Stimulated activated CD4-positive, alpha-beta T cell treated with anti-CD3 and anti-CD28 coated beads, Interleukin-1b, Interleukin-23, amount 100 ng/mL, for 24 hours (primary cell): Measurements from ENCODE around the gene BCAR1.
"Not testable (repeated sequence)": the region's sequence is repeated elsewhere in the genome, so short reads cannot be mapped to it uniquely, and the experiment has no call there.

Experiments used
- DNase-seq, 4 experiments: peaks; one replicate each; pipeline ENCODE4 v3.0.0-alpha.2; 2020; ENCODE audit warnings: low read depth in 4 of 4, low spot score in 1 of 4

Gene BCAR1

DNA sequence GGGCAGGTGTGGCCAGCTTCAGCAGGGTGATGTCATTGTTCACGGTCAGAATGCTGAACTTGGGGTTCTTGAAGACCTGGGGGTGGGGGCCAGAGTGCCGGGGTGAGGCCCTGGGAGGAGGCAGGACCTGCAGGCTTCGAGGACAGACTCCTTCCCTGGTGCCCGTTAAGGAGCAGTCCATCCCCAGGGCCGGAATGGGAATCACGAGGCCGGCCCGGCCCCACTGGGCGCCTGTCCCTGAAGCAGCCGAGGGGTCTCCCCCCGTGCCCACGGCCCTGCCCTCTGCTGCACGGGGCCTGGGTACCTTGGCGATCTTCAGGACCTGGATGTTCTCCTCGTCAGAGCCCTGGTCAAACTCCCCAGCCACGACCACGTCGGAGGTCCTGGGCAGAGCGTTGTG lies 46.0 kb downstream of the BCAR1 start:
- not testable (repeated sequence) for DNase-seq

DNA sequence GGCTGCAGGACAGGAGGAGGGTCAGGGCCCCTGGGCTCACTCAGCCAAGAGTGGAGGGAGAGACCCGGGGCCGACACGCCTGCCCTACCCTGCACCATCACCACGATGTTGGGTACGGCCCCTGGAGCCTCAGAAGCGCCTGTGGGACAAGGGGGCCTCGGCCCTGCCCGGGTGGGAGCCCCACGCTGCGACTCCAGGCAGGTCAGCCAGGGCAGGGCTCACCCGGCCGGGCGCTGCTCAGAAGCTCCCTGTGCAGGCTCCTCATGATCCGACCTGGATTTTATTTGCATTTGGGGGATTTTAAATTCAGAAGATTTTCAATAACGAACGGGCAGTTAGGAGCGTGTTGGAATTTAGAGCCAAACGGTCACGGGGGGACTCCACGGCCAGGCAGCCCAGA lies 46.5 kb downstream of the BCAR1 start:
- DNase-seq = not testable (repeated sequence)

DNA sequence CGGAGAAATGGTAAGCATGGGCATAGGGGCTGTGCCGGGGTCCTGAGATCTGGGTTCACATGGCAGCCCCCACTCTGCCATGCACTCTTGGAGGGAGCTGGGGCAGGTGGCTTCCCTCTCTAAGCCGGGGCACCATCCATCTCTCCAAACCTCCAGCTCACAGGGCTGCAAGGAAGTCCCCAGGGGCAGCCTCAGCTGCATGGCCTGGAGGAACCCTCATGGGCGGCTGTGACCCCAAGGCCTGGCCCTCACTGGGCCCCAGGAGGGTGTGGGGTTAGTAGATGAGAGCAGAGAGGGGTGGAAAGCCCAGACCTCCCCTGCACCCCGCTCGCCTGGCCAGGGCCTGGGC lies 47.0 kb downstream of the BCAR1 start:
- no peak for DNase-seq

DNA sequence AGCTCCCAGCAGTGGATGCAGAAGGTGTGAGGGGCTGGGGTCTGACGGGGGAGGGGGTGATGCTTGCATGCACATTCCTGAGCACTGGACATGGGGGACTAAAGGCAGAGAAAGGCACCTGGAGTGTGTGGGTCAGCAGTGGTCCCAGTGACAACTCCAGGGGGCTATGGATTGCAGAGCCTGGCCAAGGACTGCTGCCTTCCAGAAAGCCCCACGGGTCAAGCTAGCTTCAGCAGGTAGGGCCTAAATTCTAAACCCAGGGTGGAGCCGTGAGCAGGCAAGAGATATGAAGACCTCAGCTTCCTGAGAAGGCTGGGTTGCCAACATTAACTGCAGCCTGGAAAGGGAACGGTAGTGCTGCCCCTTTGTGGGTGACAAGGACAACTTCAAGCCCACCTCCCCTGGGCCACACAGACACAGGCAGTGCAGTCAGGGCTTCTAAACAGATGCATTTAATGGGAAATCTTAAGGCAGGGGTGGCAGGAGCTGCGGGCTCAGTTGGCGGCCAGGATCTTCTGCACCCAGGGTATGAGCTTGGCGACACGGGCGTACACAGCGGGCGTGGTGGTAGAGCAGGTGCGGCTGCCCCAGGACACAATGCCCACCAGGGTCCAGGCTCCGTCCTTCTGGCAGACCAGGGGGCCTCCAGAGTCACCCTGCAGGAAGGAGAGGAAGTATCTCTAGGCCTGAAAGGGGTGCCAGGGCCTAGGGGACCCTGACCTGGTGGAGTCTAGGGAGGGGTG lies 47.6 kb downstream of the BCAR1 start:
- no peak for DNase-seq

DNA sequence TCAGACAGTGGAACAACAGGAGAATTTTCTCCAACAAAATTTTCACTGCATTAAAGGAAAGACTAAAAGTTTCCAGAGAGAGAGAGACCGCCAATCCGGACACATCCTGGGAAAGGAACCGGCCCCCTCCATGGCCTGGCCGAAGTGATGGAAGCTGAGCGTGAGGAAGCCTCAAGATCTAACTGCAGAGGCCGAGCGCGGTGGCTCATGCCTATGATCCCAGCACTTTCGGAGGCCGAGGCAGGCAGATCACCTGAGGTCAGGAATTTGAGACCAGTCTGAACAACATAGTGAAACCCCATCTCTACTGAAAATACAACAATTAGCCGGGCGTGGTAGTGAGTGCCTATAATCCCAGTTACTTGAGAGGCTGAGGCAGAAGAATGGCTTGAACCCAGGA lies 48.3 kb downstream of the BCAR1 start:
- no peak for DNase-seq

DNA sequence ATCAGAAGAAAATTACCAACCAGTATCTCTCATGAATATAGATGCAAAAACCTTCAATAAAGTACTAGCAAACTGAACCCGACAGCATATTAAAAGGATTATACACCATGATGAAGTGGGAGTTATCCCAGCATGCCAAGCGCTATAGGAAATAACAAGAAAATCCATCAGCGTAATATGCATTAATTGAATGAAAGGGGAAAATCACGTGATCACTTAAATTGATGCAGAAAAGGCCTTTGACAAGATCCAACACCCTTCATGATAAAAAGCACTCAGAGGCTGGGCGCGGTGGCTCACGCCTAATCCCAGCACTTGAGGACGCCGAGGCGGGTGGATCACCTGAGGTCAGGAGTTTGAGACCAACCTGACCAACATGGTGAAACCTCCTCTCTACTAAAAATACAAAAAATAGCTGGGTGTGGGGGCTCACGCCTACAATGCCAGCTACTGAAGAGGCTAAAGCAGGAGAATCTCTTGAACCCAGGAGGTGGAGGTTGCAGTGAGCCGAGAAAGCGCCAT lies 49.3 kb downstream of the BCAR1 start:
- no peak for DNase-seq

DNA sequence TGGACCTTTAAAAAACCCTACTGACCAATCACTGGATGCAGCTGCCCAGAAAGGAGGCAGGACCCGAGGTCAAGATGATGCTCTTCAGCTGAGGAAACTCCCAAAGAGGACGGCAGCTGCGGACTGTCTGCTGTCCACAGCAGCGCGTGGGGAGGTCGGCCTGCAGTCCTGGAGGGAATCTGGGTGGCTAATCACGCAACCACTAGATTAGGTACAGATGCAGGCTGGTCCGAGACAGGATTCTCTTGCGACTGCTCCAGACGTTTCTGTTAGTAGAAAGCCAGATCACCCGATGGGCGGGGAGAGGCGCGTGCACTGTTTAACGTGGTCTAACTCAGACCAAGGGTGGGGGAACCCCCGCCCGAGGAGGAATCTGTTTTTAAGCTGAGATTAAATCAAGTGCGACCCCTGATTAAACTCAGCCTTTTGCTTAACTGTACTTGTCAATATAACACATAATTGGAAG lies 53.3 kb downstream of the BCAR1 start:
- no peak for DNase-seq

DNA sequence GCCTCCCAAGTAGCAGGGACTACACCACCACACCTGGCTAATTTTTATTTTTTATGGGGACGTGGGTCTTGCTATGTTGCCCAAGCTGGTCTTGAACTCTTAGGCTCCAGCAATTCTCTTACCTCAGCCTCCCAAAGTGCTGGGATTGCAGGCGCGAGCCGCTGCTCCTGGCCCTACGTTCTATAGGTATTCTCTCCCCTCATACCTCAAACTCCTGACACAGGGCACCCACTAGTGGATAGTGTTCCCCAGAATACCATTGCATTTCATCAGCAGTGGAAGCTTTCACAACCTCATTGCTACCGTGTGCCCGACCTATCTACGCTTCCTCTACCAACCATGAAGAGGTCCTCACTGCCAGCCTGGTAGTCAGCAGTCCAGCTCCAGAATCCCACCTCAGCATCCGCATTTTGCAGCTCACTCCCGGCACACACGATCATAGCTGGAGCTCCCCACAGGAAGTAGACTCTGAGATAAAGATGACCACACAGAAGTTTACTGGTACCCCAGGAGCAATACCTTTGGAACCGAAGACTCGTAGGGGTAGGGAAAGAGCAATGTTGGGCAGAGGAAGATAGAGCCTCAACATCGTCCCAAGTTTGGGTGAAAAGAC lies 53.8 kb downstream of the BCAR1 start:
- no peak for DNase-seq

DNA sequence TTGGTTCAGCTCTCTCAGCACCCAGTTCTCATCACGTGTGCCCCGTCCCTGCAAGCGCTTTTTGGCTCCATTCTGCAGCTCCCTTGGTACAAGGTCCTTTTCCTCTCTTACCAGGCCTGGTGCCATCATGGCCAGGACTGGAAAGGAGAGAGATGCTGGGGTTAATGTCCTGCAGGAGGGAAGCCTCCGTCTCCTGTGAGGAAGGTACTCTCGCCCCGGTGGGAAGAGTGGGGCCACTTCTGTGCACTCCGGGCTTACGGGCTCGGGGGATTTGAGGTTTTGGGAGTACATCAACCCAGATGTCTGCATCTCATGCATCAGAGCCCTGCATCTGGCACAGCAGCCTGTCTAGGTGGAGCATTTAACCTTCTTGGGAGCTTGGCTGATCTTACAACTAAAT lies 54.6 kb downstream of the BCAR1 start:
- no peak for DNase-seq

DNA sequence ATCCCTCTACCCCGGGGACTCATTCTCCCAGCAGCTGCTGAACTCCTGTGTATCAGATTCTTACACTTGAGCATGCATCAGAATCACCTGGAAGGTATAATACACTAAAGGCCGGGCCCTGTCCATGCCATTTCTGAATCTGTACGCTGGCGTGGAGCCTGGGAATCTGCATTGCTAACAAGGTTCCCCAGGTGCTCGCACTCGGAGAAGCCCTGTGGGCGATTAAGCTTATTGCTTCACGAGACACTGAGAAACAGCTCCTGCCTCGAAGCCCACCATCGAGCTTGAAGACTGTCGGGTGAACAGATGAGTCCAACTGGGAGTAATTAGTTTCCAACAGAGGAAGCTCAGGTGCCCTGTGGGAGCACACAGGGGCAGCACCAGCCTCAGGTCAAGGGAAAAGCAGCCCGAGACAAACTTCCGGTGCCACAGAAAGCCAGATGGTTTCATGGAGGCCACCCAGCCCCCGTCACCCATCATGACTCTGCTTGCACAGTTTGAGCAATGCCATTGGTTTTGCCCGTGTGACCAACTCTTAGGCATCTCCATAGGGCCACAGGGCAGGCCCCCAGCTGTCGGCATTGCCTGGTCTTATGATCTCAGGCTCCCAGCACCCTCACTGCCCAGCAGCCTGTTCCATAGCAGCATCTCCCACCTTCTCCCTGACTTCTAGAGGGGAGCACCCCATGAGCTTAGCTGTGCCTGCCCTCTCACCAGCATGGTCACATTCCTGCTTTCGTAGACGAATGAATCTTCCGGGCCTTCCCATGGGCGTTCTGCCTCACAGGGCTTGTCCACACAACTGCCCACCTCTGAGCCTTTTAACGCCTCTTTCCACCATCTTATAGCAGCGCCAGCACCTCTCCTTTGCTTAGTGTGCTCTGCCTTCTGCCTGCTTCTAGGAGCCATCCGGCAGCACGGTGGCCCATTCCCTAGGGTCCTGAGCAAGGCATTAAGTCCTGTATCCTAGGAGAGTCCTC lies 55.3 kb downstream of the BCAR1 start:
- no peak for DNase-seq

DNA sequence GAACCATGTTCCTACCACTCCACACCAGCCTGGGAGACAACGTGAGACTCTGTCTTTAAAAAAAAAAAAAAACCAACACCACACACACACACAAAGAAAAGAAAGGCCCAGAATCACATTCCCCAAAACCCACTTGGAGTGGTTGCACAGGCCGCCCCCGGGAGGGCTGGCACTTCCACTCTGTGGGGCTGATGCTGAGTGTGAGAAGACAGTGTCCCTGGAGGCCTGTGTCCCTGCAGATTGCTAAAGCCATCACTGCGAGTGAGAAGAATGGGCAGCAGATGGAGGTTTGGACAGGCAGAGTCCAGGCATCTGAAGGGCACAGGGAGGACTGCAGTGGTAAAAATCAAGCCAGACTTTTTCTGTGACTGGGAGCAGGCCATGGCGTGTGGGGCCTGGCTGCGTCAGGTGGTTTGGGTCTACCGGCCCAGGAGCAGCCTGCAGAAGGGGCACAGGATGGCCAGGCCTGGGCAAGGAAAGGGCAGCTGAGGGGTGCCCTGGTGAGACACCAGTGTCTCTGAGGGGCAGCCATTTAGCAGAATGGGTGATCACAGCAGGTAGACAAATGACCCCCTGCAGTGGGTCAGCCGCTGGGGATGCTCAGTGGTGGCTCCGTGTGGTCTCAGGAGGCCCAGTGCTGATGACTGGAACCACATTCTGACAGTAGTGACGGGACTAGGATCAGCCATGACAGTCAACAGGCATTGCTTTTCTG lies 57.5 kb downstream of the BCAR1 start:
- no peak for DNase-seq

DNA sequence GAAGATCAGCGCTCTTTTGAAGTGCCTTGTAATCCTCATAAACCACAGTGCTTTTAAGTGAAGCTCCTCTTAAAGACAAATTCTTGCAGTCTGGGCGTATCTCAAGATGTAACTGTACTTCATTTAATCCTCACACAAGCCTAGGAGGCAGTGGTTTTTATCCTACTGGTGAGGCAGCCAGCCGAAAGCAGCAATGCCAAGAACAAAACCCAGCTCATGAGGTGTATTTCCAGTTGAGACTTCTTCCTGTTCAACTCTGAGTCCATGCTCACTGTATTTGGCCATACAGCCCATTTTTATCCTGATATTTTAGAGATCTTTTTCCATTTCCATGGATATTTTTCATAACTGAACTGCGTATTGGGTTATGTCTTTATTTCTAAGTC lies 58.2 kb downstream of the BCAR1 start:
- DNase-seq = no peak

DNA sequence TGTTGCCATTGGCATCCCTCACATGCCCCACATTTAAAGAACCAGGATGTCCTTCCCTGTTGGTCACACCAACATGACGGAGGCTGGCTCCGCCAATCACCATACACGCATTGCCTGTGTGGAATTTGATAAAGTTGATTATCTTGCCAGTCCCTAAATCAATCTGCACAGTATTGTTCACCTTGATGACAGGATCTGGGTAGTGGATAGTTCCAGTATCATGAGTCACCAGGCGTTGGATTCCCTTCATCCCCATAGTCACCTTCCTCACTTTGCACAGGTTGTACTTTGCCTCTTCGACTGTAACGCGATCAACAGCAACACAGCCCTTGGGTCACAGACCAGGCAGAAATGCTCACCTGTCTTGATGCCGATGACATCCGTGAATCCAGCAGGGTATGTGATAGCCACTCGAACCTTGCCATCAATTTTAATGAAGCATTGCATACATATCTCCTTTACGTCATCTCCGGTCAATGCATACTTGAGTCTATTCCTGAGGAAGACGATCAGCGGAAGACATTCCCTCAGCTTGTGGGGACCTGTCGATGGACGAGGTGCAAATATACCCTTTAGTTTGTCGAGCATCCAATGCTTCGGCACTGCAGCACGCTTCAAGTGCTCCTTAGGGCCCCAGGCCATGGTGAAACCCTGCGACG lies 58.7 kb downstream of the BCAR1 start:
- no peak for DNase-seq

DNA sequence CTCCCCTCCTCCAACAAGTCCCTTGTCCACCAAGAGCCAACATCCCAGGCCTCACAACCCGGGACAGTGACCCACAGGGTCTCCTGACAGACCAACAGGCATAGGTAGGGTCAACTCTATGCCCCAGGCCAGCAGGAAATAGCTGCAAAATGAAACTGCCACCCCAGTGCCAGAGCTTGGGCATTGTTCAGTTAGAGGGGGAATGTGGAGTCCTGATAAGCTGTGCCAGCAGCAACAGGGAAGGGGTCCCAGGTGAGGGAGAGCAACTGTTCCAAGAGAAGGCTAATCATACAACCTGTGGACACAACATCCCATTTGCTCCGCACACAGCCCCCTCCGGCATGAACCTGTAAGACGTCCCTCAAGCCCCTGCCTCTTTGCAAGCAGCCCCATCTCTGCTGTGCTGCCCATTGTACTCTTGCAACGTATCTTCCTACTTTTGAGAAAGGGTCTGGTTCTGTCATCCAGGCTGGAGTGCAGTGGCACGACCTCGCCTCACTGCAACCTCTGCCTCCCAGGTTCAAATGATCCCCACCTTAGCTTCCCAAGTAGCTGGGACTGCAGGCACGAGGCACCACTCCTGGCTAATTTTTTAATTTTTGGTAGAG lies 61.7 kb downstream of the BCAR1 start:
- DNase-seq = no peak

DNA sequence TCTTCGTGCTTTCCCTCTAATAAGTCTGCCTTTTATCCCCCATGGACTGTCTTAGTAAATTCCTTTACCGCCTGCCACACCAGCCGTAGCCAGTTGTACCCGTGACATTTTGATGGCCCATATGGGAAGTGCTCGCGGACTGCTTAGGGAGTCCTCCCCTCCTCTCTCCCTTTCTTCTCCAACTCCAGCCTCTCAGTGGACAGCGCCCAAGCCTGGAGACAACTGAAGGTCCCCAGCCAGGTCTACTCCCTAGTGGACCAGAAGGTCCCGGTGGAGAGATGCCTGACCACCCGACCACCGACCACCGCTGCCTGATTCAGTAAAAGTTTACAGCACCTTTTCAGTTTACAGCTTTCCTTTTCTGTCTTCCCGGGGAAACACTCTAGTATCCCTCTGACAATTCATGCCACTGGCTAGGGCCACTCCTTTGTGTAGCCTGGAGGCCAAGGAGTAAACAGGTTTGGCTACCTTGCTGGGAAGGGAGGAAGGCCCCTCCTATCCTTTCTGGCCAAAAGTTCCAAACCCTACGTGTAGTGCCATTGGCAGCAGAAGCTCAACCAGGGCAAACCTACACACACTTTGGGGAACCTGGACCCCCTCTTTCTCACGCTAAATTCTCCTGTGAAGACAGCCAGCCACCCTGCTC lies 62.5 kb downstream of the BCAR1 start:
- DNase-seq = no peak

DNA sequence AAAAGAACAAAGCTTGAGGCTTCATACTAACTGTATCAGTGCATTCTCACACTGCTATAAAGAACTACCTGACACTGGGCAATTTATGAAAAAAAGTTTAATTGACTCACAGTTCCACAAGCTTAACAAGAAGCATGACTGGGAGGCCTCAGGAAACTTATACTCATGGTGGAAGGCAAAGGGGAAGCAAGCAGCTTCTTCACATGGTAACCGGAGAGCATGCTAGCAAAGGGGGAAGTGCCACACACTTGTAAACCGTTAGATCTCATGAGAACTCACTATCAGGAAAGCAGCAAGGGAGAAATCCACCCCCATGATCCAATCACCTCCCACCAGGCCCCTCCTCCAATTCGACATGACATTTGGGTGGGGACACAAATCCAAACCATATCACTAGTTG lies 69.8 kb downstream of the BCAR1 start:
- no peak for DNase-seq

DNA sequence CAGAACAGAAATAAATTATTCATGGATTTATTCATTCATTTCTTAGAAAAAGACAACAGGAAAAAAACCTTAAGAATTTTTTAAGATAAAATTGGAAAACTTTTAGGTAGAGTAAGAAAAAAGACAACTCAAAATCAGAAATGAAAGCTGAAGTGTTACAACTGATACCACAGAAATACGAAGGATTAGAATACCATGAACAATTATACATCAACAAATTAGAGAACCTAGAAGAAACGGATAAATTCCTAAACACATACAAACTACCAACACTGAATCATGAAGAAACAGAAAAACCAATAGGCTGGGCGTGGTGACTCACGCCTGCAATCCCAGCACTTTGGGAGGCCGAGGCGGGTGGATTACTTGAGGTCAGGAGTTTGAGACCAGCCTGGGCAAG lies 72.2 kb downstream of the BCAR1 start:
- DNase-seq = no peak
